GM19455 (cell line): ENCODE data around the gene PHF13.
"Not testable (repeated sequence)": the region's sequence is repeated elsewhere in the genome, so short reads cannot be mapped to it uniquely, and the experiment has no call there.

ENCODE experiments used
- ATAC-seq: cut with Tn5 transposase; IDR thresholded peaks from one replicate; pipeline ENCODE4 v1.9.1; 2021; ENCODE audit not compliant: unreplicated experiment

Gene PHF13

GRCh38 chr1:6653436-6654290 is 40.1 kb downstream of the PHF13 start:
- no peak for ATAC-seq

- ATAC-seq: no peak
Measured at GRCh38 chr1:6657138-6657537, 43.6 kb downstream of the PHF13 start.

DNA sequence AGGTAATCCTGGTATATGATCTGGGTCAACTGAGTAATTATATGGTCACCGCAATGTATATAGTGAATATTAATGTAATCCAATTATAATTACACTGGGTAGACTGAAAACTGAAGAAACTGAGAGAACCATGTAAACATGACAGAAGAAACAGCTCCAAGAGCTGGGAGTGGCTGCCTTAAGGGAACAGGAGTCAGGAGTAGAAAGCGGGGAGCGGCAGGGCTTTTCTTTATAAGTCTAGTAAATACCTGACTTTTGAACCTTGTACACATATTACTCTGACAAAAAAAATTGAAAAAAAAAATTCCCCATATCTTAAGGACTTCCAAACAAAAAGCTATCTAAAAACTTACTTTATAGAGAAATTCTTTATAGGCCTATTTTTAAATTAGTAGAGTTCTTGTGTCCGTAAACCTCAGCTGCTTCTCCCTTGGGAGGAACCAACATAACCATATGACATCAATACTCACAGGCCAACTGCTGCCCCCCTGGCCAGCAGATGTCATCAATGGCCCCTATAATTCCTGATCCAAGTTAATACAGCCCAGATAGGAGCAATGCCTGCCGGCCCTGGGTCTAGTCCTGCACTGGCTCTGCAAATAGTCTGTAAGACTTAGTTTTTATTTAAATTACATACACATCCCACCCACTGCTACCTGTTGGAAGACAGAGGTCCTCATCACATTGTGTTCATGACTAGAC is 45.0 kb downstream of the PHF13 start:
- ATAC-seq: no peak

DNA sequence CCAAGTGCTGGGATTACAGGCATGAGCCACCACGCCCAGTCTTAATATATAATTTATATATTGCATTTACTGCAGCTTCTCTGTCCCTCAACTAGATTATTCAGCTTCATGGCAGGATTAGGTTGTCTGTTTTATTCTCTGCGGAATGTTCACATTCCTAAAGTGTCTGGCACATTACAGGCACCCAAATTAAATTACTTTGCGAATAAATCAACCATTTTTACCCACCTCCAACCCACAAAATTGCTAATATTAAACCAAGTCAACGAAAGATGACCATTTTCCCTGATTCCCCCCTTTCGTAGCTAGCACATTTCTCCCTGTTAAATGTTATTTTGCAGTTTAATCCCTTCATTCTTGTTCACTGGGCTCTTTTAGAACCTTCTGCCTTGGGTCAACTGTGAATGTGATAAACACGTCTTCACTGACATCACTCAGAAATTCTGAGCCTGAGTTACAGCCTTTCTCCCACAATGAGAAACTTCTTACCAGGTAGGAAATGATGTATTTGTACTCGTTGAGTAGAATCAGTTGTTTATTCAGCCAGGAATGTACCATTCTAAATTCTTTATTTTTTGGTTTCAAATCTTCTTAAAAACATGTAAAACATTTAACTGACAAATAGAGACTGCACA is 47.0 kb downstream of the PHF13 start:
- no peak for ATAC-seq

- ATAC-seq: not testable (repeated sequence)
Measured at GRCh38 chr1:6662468-6662867, 48.9 kb downstream of the PHF13 start.

DNA sequence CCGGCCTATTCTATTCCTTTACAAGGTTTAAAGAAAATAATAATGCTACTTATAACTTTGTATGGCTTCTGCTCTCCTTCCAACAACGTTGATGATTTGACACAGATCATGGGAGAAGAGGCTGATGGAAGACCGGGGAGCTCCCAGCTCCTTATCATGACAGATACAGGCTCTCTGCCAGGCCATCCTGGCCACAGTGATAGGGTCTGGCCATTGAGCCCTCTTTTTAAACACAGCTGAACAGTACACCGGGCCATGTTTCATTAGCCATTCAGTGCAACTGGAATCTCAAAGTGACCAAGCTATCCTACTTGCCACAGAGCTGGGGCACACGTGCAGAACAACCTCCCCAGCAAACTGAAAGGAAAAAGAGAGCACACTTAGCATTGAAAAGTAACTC is 53.2 kb downstream of the PHF13 start:
- ATAC-seq: no peak

GRCh38 chr1:6667139-6667538 is 53.6 kb downstream of the PHF13 start:
- no peak for ATAC-seq

- ATAC-seq: no peak
Measured at GRCh38 chr1:6668503-6668902, 55.0 kb downstream of the PHF13 start.

DNA sequence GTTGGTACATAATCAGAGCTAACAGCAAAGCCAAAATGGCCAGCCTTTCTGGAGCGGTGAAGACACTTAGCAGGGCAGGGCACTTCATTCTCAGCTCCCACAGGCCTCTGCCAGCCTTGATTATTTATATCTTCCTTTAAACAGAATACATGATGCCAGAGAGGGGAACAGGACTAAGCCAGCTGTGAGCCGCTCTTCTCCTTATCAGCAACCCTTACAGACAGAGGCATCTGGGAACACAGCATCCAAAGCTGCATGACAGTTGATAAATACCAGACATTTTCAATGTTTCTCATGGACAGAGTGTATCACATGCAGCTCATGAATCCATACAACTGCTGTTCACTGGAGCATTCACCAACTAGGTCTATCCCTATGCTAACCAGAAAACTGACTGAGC is 59.0 kb downstream of the PHF13 start:
- ATAC-seq: no peak
